ENCODE measurements around the gene SPON2.
"Not testable (repeated sequence)": the region's sequence is repeated elsewhere in the genome, so short reads cannot be mapped to it uniquely, and the experiment has no call there.

The SPON2 gene

GRCh38 chr4:1137063-1137776, 35.2 kb downstream of the SPON2 start:
- Histone ChIP-seq H3K36me3 (ENCODE audit: control insufficient read depth, insufficient read depth, low read length) (no peaks in the 10 kb centered on the region), H3K4me1 (ENCODE audit: control insufficient read depth, insufficient read depth, low read length) (no peaks in the 10 kb centered on the region), H3K9ac (ENCODE audit: low read length) (no peak overlapping the region), H3K4me3 (ENCODE audit: low read length) (no peak overlapping the region), H3K27me3 (ENCODE audit: control insufficient read depth, insufficient read depth, low read length) (no peaks in the 10 kb centered on the region), H3K9me3 (ENCODE audit: control insufficient read depth, low read length) (no peaks in the 10 kb centered on the region)

GRCh38 chr4:1136048-1136447, 36.3 kb downstream of the SPON2 start:
- Histone ChIP-seq H3K4me3 (ENCODE audit: low read length) (no peak overlapping the region), H3K4me1 (ENCODE audit: control insufficient read depth, insufficient read depth, low read length) (no peaks in the 10 kb centered on the region), H3K27me3 (ENCODE audit: control insufficient read depth, insufficient read depth, low read length) (no peaks in the 10 kb centered on the region), H3K9me3 (ENCODE audit: control insufficient read depth, low read length) (no peaks in the 10 kb centered on the region), H3K9ac (ENCODE audit: low read length) (no peak overlapping the region), H3K36me3 (ENCODE audit: control insufficient read depth, insufficient read depth, low read length) (no peaks in the 10 kb centered on the region)

GRCh38 chr4:1133033-1133432, 39.4 kb downstream of the SPON2 start:
- Histone ChIP-seq H3K4me1 (ENCODE audit: control insufficient read depth, insufficient read depth, low read length) (no peaks in the 10 kb centered on the region), H3K36me3 (ENCODE audit: control insufficient read depth, insufficient read depth, low read length) (no peaks in the 10 kb centered on the region), H3K4me3 (ENCODE audit: low read length) (no peak overlapping the region), H3K9ac (ENCODE audit: low read length) (no peak overlapping the region), H3K27me3 (ENCODE audit: control insufficient read depth, insufficient read depth, low read length) (no peaks in the 10 kb centered on the region), H3K9me3 (ENCODE audit: control insufficient read depth, low read length) (no peaks in the 10 kb centered on the region)

DNA sequence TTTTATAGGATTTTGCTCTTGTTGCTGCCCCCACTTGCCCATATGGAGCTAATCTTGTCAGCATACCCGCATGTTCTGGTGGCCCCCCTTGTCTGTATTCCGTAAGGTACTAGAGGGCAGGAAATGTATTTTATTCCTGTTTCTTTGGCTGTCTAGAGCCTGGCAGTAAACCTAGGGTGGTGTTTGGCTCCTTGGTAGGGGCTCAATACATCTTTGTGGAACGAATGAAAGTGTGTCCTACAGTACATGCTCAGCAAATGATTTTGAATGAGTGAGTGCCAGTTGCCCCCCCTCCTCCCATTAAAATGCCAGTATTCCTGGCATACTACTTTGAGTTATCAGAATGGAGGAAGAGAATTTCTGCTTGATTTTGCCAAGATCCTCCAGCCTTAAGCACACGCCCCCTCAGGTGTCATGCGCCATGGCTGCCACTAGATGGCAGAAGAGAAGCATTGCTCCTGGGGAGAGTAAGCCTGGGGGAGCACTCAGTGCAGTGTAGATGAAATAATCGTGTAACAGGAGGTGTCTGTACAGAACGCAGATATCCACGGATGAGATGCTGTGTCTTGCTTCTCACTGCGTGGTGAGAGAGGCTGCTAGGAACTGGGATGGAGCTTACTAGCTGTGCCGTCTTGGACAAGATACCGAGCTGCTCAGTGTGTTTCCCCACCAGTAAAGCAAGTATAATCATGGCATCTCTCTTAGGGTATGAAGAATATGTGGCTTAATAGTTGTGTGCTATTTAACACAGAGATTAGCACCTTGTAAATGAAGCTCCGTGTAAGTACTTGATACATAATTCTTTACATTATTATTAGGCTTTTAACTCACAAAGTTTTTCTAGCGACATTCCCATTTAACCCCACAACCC, 41.8 kb downstream of the SPON2 start:
- Histone ChIP-seq H3K9me3 (ENCODE audit: control insufficient read depth, low read length) (no peaks in the 10 kb centered on the region), H3K36me3 (ENCODE audit: control insufficient read depth, insufficient read depth, low read length) (no peaks in the 10 kb centered on the region), H3K27me3 (ENCODE audit: control insufficient read depth, insufficient read depth, low read length) (no peaks in the 10 kb centered on the region), H3K4me3 (ENCODE audit: low read length) (no peak overlapping the region), H3K4me1 (ENCODE audit: control insufficient read depth, insufficient read depth, low read length) (no peaks in the 10 kb centered on the region), H3K9ac (ENCODE audit: low read length) (no peak overlapping the region)

- Histone ChIP-seq H3K36me3 (ENCODE audit: control insufficient read depth, insufficient read depth, low read length) (no peaks in the 10 kb centered on the region), H3K4me3 (ENCODE audit: low read length) (no peak overlapping the region), H3K9ac (ENCODE audit: low read length) (no peak overlapping the region), H3K9me3 (ENCODE audit: control insufficient read depth, low read length) (no peaks in the 10 kb centered on the region), H3K4me1 (ENCODE audit: control insufficient read depth, insufficient read depth, low read length) (peaks cover 4% of the 10 kb centered on the region), H3K27me3 (ENCODE audit: control insufficient read depth, insufficient read depth, low read length) (no peaks in the 10 kb centered on the region)
These were observed 45.9 kb downstream of the SPON2 start for GRCh38 chr4:1126506-1126905.

- H3K27me3 ChIP-seq (ENCODE audit: control insufficient read depth, insufficient read depth, low read length); H3K36me3 ChIP-seq (ENCODE audit: control insufficient read depth, insufficient read depth, low read length); H3K4me1 ChIP-seq (ENCODE audit: control insufficient read depth, insufficient read depth, low read length); H3K9ac ChIP-seq (ENCODE audit: low read length); H3K9me3 ChIP-seq (ENCODE audit: control insufficient read depth, low read length); H3K4me3 ChIP-seq (ENCODE audit: low read length): not testable (repeated sequence)
These were observed 46.9 kb downstream of the SPON2 start for GRCh38 chr4:1125466-1125865.

- no peak overlapping the region for H3K9ac ChIP-seq (ENCODE audit: low read length)
These were observed 47.6 kb downstream of the SPON2 start for GRCh38 chr4:1124818-1125217.

DNA sequence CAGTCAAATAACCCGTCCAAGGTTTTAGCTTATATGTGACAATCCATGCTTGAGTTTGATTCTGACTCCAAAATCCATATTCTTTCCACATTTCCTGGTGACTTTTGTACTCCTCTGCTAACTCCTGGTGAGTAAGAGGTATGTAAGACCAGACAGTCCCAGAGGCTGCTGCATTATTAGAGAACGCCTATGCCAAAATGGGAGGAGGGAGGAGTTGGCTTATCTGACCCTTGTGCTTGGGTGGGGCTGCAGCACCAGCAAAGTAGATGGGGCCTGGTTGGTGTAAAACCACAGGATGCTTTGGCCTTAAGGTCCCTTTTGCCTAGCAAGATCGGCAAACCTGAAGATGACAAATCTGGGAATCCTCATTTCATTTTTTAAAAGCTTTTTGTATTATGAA, 49.9 kb downstream of the SPON2 start:
- Histone ChIP-seq H3K36me3 (ENCODE audit: control insufficient read depth, insufficient read depth, low read length) (no peaks in the 10 kb centered on the region), H3K9me3 (ENCODE audit: control insufficient read depth, low read length) (no peaks in the 10 kb centered on the region), H3K9ac (ENCODE audit: low read length) (no peak overlapping the region), H3K27me3 (ENCODE audit: control insufficient read depth, insufficient read depth, low read length) (no peaks in the 10 kb centered on the region), H3K4me1 (ENCODE audit: control insufficient read depth, insufficient read depth, low read length) (peaks cover 4% of the 10 kb centered on the region), H3K4me3 (ENCODE audit: low read length) (no peak overlapping the region)

More at GRCh38 chr4:1124818-1125217, 47.6 kb downstream of the SPON2 start:
- H3K9me3 ChIP-seq (ENCODE audit: control insufficient read depth, low read length): no peaks in the 10 kb centered on the region
- no peaks in the 10 kb centered on the region for H3K27me3 ChIP-seq (ENCODE audit: control insufficient read depth, insufficient read depth, low read length)
- no peak overlapping the region for H3K4me3 ChIP-seq (ENCODE audit: low read length)
- H3K36me3 ChIP-seq (ENCODE audit: control insufficient read depth, insufficient read depth, low read length): no peaks in the 10 kb centered on the region
- peaks cover 4% of the 10 kb centered on the region for H3K4me1 ChIP-seq (ENCODE audit: control insufficient read depth, insufficient read depth, low read length)

Data from mucosa of stomach (tissue), 1 donor.